Activated B cell treated with CpG ODN at 0.5 μM for 24 hours (primary cell): Measurements from ENCODE around the gene FAM120B. TPM values are rescaled to one million over a fixed set of nuclear protein-coding genes. Genes with fewer than 3 reads are reported as not detected.
"Not testable (repeated sequence)": the region's sequence is repeated elsewhere in the genome, so short reads cannot be mapped to it uniquely, and the experiment has no call there.

Experiments
- ATAC-seq: fragments of 200-7000 bp; cut with Tn5 transposase; one replicate; pipeline ENCODE4 v1.10.0; 2021; ENCODE audit warnings: low read depth, mild to moderate bottlenecking, moderate library complexity
- CTCF ChIA-PET: fragments of 350-600 bp; sonication (Branson Sonifier 250); formaldehyde crosslinking; loops from one replicate; lab custom pipeline; 2021; ENCODE audit warnings: antibody characterized with exemption; lab: Charles Lee
- POLR2A ChIA-PET: fragments of 350-600 bp; sonication (Branson Sonifier 250); formaldehyde crosslinking; loops from one replicate; lab custom pipeline; 2021; ENCODE audit warnings: antibody characterized with exemption; lab: Charles Lee
- DNase-seq: peaks from one replicate; pipeline ENCODE4 v3.0.0; 2022
- H3K27ac Mint-ChIP-seq: one replicate; pipeline ENCODE4 v1.8.0; 2020; ENCODE audit warnings: mixed read lengths
- H3K27me3 Mint-ChIP-seq: one replicate; pipeline ENCODE4 v1.8.0; 2021; ENCODE audit warnings: mixed read lengths
- H3K36me3 Mint-ChIP-seq: one replicate; pipeline ENCODE4 v1.8.0; 2021; ENCODE audit warnings: low read depth, mixed read lengths
- H3K4me1 Mint-ChIP-seq: one replicate; pipeline ENCODE4 v1.8.0; 2021; ENCODE audit warnings: mixed read lengths
- H3K4me3 Mint-ChIP-seq: one replicate; pipeline ENCODE4 v1.8.0; 2020; ENCODE audit warnings: mild to moderate bottlenecking, mixed read lengths
- H3K9me3 Mint-ChIP-seq: one replicate; pipeline ENCODE4 v1.8.0; 2020; ENCODE audit warnings: mixed read lengths
- CTCF ChIP-seq: fragments of 200-600 bp; IDR thresholded peaks from one replicate; pipeline ENCODE4 v1.8.0; 2022; ENCODE audit warnings: antibody characterized with exemption, mild to moderate bottlenecking
- intact Hi-C: fragments of 100-400 bp; cut with micrococcal nuclease; formaldehyde crosslinking; loops from one replicate; pipeline ENCODE4 v1.15.1; 2024
- total RNA-seq: library from RNA; stranded (reverse); gene quantifications from 2 replicates; pipeline ENCODE4 v1.2.3, GENCODE V29; 2022

Gene FAM120B
- total RNA-seq, 1 donor from 2014 or later: 35.1 TPM

DNA sequence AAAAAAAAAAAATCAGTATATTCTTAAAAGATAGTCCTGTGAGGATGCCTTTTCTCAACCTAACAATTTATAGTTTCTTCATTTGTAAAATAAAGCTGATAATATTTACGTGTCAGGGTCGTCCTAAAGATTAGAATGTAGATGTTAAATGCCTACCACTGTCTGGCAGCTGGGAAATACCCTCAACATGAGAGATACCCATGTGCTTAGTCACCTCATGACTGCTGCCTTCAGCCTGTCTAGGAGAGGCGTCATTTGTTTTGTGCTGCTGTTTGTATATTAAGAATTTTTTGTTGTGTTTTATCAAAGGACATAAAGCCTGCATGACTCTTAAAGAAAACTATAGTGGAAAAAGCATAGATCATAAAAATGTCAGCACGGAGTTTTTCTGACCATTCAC, 9.5 kb downstream of the FAM120B start:
- Mint-ChIP-seq H3K4me1 (peaks cover 31% of the 10 kb centered on the region), H3K27me3 (no peaks in the 10 kb centered on the region), H3K4me3 (no peak overlapping the region), H3K27ac (no peak overlapping the region), H3K36me3 (peaks cover 46% of the 10 kb centered on the region), H3K9me3 (no peaks in the 10 kb centered on the region)
- POLR2A ChIA-PET: no interaction called here
- CTCF ChIA-PET: no interaction called here
- intact Hi-C loops: no loop called here
- no peak for ATAC-seq
- no peak for DNase-seq
- TF ChIP-seq CTCF: no peak

GRCh38 chr6:170317076-170317475, 10.5 kb downstream of the FAM120B start:
- CTCF ChIA-PET: no interaction called here
- H3K4me1 Mint-ChIP-seq: peaks cover 27% of the 10 kb centered on the region
- no peak overlapping the region for H3K27ac Mint-ChIP-seq

GRCh38 chr6:170317718-170318117, 11.2 kb downstream of the FAM120B start:
- ATAC-seq: no peak
- Mint-ChIP-seq H3K27ac (no peak overlapping the region), H3K4me3 (no peak overlapping the region), H3K36me3 (peaks cover 53% of the 10 kb centered on the region), H3K9me3 (no peaks in the 10 kb centered on the region), H3K27me3 (no peaks in the 10 kb centered on the region), H3K4me1 (peaks cover 23% of the 10 kb centered on the region)
- ChIA-PET POLR2A (interaction anchor here (0.5 kb wide), 1 partner anchor 29 kb away, joined by 3 read pairs; no protein-coding TSS in a partner anchor), CTCF (no interaction called here)
- intact Hi-C loops: no loop called here
- no peak for DNase-seq
- TF ChIP-seq CTCF: no peak

More at GRCh38 chr6:170317076-170317475, 10.5 kb downstream of the FAM120B start:
- POLR2A ChIA-PET: interaction anchor here (0.5 kb wide), 1 partner anchor 30 kb away, joined by 3 read pairs; no protein-coding TSS in a partner anchor
- no peak for ATAC-seq
- DNase-seq: no peak
- intact Hi-C loops: no loop called here
- Mint-ChIP-seq H3K4me3 (no peak overlapping the region), H3K36me3 (peaks cover 46% of the 10 kb centered on the region), H3K9me3 (no peaks in the 10 kb centered on the region), H3K27me3 (no peaks in the 10 kb centered on the region)
- no peak for TF ChIP-seq CTCF

DNA sequence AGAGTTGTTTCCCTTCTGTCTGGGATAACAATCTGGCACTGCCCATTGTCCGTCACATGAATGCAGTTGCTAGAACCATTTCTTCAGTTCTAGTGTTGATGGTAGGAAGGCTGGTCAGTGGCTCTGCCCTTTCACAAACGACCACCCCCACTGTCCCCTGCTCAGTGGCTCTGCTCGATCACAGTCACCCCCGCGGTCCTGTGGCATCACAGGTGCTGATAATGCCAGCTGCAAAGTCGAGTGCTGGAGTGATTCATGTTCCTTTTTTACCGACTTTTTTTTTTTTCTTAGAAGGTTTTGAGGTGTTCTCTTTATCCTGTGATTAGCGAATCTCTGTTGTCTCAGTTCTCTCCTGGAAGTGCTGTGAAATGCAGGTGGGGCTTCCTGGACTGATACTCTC, 22.8 kb downstream of the FAM120B start:
- H3K4me1 Mint-ChIP-seq: no peaks in the 10 kb centered on the region
- ChIA-PET POLR2A (no interaction called here), CTCF (no interaction called here)
- H3K9me3 Mint-ChIP-seq: no peaks in the 10 kb centered on the region
- DNase-seq (no peak), ATAC-seq (no peak)
- TF ChIP-seq CTCF: no peak
- H3K4me3 Mint-ChIP-seq: no peak overlapping the region
- intact Hi-C loops: no loop called here
- peaks cover 79% of the 10 kb centered on the region for H3K36me3 Mint-ChIP-seq
- no peaks in the 10 kb centered on the region for H3K27me3 Mint-ChIP-seq
- no peak overlapping the region for H3K27ac Mint-ChIP-seq

DNA sequence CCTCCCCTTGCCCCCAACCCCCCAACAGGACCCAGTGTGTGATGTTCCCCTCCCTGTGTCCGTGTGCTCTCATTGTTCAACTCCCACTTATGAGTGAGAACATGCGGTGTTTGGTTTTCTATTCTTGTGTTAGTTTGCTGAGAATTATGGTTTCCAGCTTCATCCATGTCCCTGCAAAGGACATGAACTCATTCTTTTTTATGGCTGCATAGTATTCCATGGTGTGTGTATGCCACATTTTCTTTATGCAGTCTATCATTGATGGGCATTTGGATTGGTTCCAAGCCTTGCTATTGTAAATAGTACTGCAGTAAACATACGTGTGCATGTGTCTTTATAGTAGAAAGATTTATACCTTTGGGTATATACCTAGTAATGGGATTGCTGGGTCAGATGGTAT, 28.6 kb downstream of the FAM120B start:
- H3K27ac Mint-ChIP-seq, CTCF ChIA-PET, POLR2A ChIA-PET, H3K4me3 Mint-ChIP-seq, DNase-seq, intact Hi-C loops, ATAC-seq, H3K27me3 Mint-ChIP-seq, H3K9me3 Mint-ChIP-seq: not testable (repeated sequence)
- Mint-ChIP-seq H3K4me1 (peaks cover 17% of the 10 kb centered on the region), H3K36me3 (peaks cover 73% of the 10 kb centered on the region)
